HEK293 (cell line): Measurements from ENCODE around the gene DVL1.

Source experiments
- CTCF ChIA-PET: fragments of 350-600 bp; formaldehyde crosslinking; extraction: SDS; loops from one replicate; lab custom pipeline; 2021; ENCODE audit warnings: antibody characterized with exemption; lab: Yijun Ruan, JAX
- POLR2A ChIA-PET: fragments of 300-600 bp; formaldehyde crosslinking; extraction: SDS; loops from one replicate; lab custom pipeline; 2020; ENCODE audit warnings: antibody characterized with exemption, inconsistent platforms; lab: Yijun Ruan, JAX
- H3K27ac ChIP-seq: fragments of 200-500 bp; sonication (Bioruptor generic); 2 replicates; pipeline ENCODE4 v1.5.1; 2014; ENCODE audit warnings: low read depth, low read length, control low read depth, inconsistent platforms; ENCODE audit errors: extremely low read depth
- H3K36me3 ChIP-seq, 2 experiments: fragments of 200-500 bp in 1 of 2; sonication (Bioruptor generic) in 1 of 2; 1 replicate in 1 of 2; 2 replicates in 1 of 2; pipeline ENCODE4 v1.5.1; 2014 to 2017; ENCODE audit warnings: inconsistent platforms in 2 of 2, low read length in 2 of 2; ENCODE audit not compliant: control insufficient read depth in 2 of 2, insufficient read depth in 1 of 2
- H3K4me1 ChIP-seq: fragments of 200-500 bp; sonication (Bioruptor generic); 2 replicates; pipeline ENCODE4 v1.5.1; 2014; ENCODE audit warnings: mild to moderate bottlenecking, low read length, inconsistent platforms; ENCODE audit not compliant: control insufficient read depth, insufficient read depth
- H3K4me3 ChIP-seq: 2 replicates; pipeline ENCODE4 v1.5.1; 2011; ENCODE audit warnings: low read depth, mild to moderate bottlenecking, control low read depth, low read length, moderate library complexity
- H3K9me3 ChIP-seq: fragments of 200-500 bp; sonication (Bioruptor generic); 2 replicates; pipeline ENCODE4 v1.5.1; 2014; ENCODE audit warnings: low read depth, low read length, inconsistent platforms; ENCODE audit not compliant: control insufficient read depth, insufficient read depth
- GFI1B ChIP-seq: fragments of 450-650 bp; formaldehyde crosslinking; IDR thresholded peaks from 2 replicates; pipeline ENCODE4 v1.5.1; 2016; ENCODE audit warnings: missing biosample characterization, missing genetic modification characterization
- GLIS1 ChIP-seq: fragments of 450-650 bp; formaldehyde crosslinking; IDR thresholded peaks from 2 replicates; pipeline ENCODE4 v1.5.1; 2016; ENCODE audit warnings: missing biosample characterization, missing genetic modification characterization
- GLIS2 ChIP-seq: fragments of 450-650 bp; formaldehyde crosslinking; IDR thresholded peaks from 2 replicates; pipeline ENCODE4 v1.5.1; 2016; ENCODE audit warnings: missing biosample characterization, missing genetic modification characterization
- KLF7 ChIP-seq: fragments of 450-650 bp; formaldehyde crosslinking; IDR thresholded peaks from 2 replicates; pipeline ENCODE4 v1.5.1; 2016; ENCODE audit warnings: missing biosample characterization, missing genetic modification characterization, borderline replicate concordance
- MYNN ChIP-seq: fragments of 450-650 bp; formaldehyde crosslinking; IDR thresholded peaks from 2 replicates; pipeline ENCODE4 v1.5.1; 2016; ENCODE audit warnings: missing biosample characterization, missing genetic modification characterization, borderline replicate concordance
- SP2 ChIP-seq: fragments of 450-650 bp; formaldehyde crosslinking; IDR thresholded peaks from 2 replicates; pipeline ENCODE4 v1.5.1; 2016; ENCODE audit warnings: missing biosample characterization, missing genetic modification characterization
- TRIM28 ChIP-seq: IDR thresholded peaks from 2 replicates; pipeline ENCODE4 v1.6.1; 2011; ENCODE audit warnings: low read length, control low read depth, borderline replicate concordance
- YY1 ChIP-seq: fragments of 450-650 bp; formaldehyde crosslinking; IDR thresholded peaks from 2 replicates; pipeline ENCODE4 v1.5.1; 2018; ENCODE audit warnings: missing biosample characterization, missing genetic modification characterization
- ZBTB8A ChIP-seq: fragments of 450-650 bp; formaldehyde crosslinking; IDR thresholded peaks from 2 replicates; pipeline ENCODE4 v1.5.1; 2016; ENCODE audit warnings: missing biosample characterization, missing genetic modification characterization
- ZEB2 ChIP-seq: fragments of 450-650 bp; formaldehyde crosslinking; IDR thresholded peaks from 2 replicates; pipeline ENCODE4 v1.5.1; 2016; ENCODE audit warnings: missing biosample characterization, missing genetic modification characterization
- ZFP37 ChIP-seq: fragments of 450-650 bp; formaldehyde crosslinking; IDR thresholded peaks from 2 replicates; pipeline ENCODE4 v1.5.1; 2016; ENCODE audit warnings: missing biosample characterization, missing genetic modification characterization
- ZNF510 ChIP-seq: fragments of 450-650 bp; formaldehyde crosslinking; IDR thresholded peaks from 2 replicates; pipeline ENCODE4 v1.5.1; 2018; ENCODE audit warnings: mild to moderate bottlenecking, missing genetic modification characterization, missing biosample characterization; ENCODE audit not compliant: insufficient replicate concordance
- ZNF544 ChIP-seq: fragments of 450-650 bp; formaldehyde crosslinking; IDR thresholded peaks from 2 replicates; pipeline ENCODE4 v1.5.0; 2017; ENCODE audit warnings: missing biosample characterization, missing genetic modification characterization
- ZNF623 ChIP-seq: fragments of 450-650 bp; formaldehyde crosslinking; IDR thresholded peaks from 2 replicates; pipeline ENCODE4 v1.5.1; 2016; ENCODE audit warnings: missing biosample characterization, missing genetic modification characterization
- ZNF624 ChIP-seq: fragments of 450-650 bp; formaldehyde crosslinking; IDR thresholded peaks from 2 replicates; pipeline ENCODE4 v1.5.1; 2017; ENCODE audit warnings: missing biosample characterization, missing genetic modification characterization
- ZNF629 ChIP-seq: fragments of 450-650 bp; formaldehyde crosslinking; IDR thresholded peaks from 2 replicates; pipeline ENCODE4 v1.5.1; 2017; ENCODE audit warnings: missing biosample characterization, missing genetic modification characterization
- ZNF791 ChIP-seq: fragments of 450-650 bp; formaldehyde crosslinking; IDR thresholded peaks from 2 replicates; pipeline ENCODE4 v1.5.1; 2016; ENCODE audit warnings: missing biosample characterization, missing genetic modification characterization
- TF ChIP-seq, protein P1 (sequence below): fragments of 450-650 bp; formaldehyde crosslinking; IDR thresholded peaks from 2 replicates; pipeline ENCODE4; 2016; ENCODE audit warnings: missing biosample characterization, missing genetic modification characterization
- TF ChIP-seq, protein P2 (sequence below): fragments of 450-650 bp; formaldehyde crosslinking; IDR thresholded peaks from 2 replicates; pipeline ENCODE4 v1.5.1; 2016; ENCODE audit warnings: missing biosample characterization, missing genetic modification characterization
- TF ChIP-seq, protein P3 (sequence below): fragments of 450-650 bp; formaldehyde crosslinking; IDR thresholded peaks from 2 replicates; pipeline ENCODE4 v1.5.1; 2017; ENCODE audit warnings: missing biosample characterization, missing genetic modification characterization
- TF ChIP-seq, protein P4 (sequence below): fragments of 450-650 bp; formaldehyde crosslinking; optimal IDR thresholded peaks from 2 replicates; pipeline ENCODE3; 2016; ENCODE audit warnings: missing biosample characterization, mild to moderate bottlenecking, missing genetic modification characterization
- TF ChIP-seq, protein P5 (sequence below): fragments of 450-650 bp; formaldehyde crosslinking; IDR thresholded peaks from 2 replicates; pipeline ENCODE4 v1.5.1; 2016; ENCODE audit warnings: missing biosample characterization, missing genetic modification characterization
- TF ChIP-seq, protein P6 (sequence below): fragments of 450-650 bp; formaldehyde crosslinking; IDR thresholded peaks from 2 replicates; pipeline ENCODE4 v1.5.1; 2017; ENCODE audit warnings: missing biosample characterization, missing genetic modification characterization
- TF ChIP-seq, protein P7 (sequence below): fragments of 450-650 bp; formaldehyde crosslinking; IDR thresholded peaks from 2 replicates; pipeline ENCODE4 v1.5.1; 2016; ENCODE audit warnings: missing biosample characterization, missing genetic modification characterization

DVL1 gene

DNA sequence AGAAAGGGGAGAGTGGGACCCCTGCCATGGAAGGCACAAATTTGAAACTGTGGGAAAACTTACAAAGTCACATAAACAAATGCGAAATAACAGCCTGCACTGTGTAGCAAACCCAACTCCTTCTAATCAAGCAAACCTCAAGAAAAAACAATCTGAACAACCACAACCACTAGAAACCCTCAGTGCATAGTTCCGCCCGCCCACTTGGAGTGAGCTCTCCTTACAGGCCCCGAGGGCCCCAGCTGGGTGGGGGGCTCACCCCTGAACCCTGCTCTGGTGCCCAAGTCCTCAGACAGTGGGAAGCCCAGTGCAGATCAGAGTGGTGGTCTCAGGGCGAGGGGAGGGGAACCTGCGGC, 10.1 kb upstream of the DVL1 start:
- H3K36me3 ChIP-seq, result no peaks in the 10 kb centered on the region
- no peaks in the 10 kb centered on the region for H3K9me3 ChIP-seq
- CTCF ChIA-PET, result interaction anchor here (0.5 kb wide), 1 partner anchor 8 kb away, joined by 3 read pairs; no protein-coding TSS in a partner anchor
- H3K4me3 ChIP-seq, result no peak overlapping the region
- POLR2A ChIA-PET, result no interaction called here
- no peak overlapping the region for H3K27ac ChIP-seq
- no peaks in the 10 kb centered on the region; the same call in 1 of the 2 replicates for H3K4me1 ChIP-seq
- TF ChIP-seq KLF7 (tag by site-specific recombination) (no peak), TRIM28 (no peak), GLIS1 (tag by site-specific recombination) (no peak), ZNF629 (no peak), ZBTB8A (tag by site-specific recombination) (no peak), YY1 (tag by site-specific recombination) (no peak), MYNN (tag by site-specific recombination) (no peak), ZNF624 (tag by site-specific recombination) (no peak), ZFP37 (tag by site-specific recombination) (no peak), ZNF791 (tag by site-specific recombination) (no peak), ZNF510 (no peak), ZNF544 (tag by site-specific recombination) (no peak), ZNF623 (tag by site-specific recombination) (no peak), GFI1B (tag by site-specific recombination) (no peak), ZEB2 (no peak)
- TF ChIP-seq, protein P1, sequence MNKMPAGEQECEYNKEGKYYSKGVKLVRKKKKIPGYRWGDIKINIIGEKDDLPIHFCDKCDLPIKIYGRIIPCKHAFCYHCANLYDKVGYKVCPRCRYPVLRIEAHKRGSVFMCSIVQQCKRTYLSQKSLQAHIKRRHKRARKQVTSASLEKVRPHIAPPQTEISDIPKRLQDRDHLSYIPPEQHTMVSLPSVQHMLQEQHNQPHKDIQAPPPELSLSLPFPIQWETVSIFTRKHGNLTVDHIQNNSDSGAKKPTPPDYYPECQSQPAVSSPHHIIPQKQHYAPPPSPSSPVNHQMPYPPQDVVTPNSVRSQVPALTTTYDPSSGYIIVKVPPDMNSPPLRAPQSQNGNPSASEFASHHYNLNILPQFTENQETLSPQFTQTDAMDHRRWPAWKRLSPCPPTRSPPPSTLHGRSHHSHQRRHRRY (tag by site-specific recombination), result no peak
- TF ChIP-seq, protein P2, sequence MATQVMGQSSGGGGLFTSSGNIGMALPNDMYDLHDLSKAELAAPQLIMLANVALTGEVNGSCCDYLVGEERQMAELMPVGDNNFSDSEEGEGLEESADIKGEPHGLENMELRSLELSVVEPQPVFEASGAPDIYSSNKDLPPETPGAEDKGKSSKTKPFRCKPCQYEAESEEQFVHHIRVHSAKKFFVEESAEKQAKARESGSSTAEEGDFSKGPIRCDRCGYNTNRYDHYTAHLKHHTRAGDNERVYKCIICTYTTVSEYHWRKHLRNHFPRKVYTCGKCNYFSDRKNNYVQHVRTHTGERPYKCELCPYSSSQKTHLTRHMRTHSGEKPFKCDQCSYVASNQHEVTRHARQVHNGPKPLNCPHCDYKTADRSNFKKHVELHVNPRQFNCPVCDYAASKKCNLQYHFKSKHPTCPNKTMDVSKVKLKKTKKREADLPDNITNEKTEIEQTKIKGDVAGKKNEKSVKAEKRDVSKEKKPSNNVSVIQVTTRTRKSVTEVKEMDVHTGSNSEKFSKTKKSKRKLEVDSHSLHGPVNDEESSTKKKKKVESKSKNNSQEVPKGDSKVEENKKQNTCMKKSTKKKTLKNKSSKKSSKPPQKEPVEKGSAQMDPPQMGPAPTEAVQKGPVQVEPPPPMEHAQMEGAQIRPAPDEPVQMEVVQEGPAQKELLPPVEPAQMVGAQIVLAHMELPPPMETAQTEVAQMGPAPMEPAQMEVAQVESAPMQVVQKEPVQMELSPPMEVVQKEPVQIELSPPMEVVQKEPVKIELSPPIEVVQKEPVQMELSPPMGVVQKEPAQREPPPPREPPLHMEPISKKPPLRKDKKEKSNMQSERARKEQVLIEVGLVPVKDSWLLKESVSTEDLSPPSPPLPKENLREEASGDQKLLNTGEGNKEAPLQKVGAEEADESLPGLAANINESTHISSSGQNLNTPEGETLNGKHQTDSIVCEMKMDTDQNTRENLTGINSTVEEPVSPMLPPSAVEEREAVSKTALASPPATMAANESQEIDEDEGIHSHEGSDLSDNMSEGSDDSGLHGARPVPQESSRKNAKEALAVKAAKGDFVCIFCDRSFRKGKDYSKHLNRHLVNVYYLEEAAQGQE, result no peak
- TF ChIP-seq, protein P3, sequence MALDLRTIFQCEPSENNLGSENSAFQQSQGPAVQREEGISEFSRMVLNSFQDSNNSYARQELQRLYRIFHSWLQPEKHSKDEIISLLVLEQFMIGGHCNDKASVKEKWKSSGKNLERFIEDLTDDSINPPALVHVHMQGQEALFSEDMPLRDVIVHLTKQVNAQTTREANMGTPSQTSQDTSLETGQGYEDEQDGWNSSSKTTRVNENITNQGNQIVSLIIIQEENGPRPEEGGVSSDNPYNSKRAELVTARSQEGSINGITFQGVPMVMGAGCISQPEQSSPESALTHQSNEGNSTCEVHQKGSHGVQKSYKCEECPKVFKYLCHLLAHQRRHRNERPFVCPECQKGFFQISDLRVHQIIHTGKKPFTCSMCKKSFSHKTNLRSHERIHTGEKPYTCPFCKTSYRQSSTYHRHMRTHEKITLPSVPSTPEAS (tag by site-specific recombination), result no peak
- TF ChIP-seq, protein P4, sequence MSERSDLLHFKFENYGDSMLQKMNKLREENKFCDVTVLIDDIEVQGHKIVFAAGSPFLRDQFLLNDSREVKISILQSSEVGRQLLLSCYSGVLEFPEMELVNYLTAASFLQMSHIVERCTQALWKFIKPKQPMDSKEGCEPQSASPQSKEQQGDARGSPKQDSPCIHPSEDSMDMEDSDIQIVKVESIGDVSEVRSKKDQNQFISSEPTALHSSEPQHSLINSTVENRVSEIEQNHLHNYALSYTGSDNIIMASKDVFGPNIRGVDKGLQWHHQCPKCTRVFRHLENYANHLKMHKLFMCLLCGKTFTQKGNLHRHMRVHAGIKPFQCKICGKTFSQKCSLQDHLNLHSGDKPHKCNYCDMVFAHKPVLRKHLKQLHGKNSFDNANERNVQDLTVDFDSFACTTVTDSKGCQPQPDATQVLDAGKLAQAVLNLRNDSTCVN (tag by site-specific recombination), result no peak

DNA sequence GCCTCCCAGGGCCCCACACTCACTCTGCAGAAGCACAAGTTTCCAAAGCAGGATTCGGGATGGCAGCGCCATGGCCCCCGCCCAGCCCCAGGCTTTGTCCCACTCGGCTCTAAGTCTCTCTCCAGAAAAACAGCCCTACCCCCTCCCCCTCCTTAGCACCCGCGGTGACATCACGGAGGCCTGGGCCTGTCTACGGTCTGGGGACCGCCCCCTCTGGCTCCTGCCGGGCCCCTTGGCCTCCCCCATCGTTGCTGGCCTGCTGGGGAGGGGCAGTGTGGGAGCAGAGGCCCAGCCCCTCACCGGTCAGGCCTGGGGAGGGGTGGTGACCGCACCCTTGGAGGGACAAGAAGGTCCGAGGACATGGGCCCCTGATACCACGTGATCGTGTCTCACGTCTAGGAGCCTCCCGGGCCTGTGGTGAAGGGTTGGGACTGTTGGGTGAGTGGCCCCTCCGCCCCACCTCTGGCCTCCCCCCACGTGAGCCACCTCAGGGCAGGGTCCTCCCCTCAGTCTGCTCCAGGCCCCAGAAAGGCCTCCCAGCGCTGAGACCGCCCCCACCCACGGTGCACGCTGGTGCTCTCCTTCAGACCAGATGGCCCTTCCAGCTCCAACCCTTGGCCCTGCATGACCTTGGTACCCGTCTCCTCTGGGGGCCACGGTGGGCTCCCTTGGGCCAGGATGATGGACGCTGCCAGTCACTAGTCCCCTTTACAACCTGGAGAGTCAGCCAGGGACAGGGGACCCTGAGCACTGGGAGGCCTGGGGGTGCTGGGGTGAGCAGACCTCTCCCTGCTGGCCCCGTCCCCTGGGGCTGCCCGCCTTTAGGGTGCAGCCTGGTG, 9.4 kb upstream of the DVL1 start, which contains the start of gene MXRA8:
TSS of gene MXRA8 (minus strand) at position 123 of the 839 bp plus-strand sequence. CDS start at position 72, 51 bp downstream.
- H3K27ac ChIP-seq, result no peak within 1 kb of the TSS
- no peaks in the 10 kb centered on the region for H3K36me3 ChIP-seq
- ChIA-PET CTCF (no interaction called here), POLR2A (no interaction called here)
- H3K4me1 ChIP-seq, result peaks cover 4% of the 10 kb centered on the region; the same call in 1 of the 2 replicates
- no peak within 1 kb of the TSS for H3K4me3 ChIP-seq
- no peaks in the 10 kb centered on the region for H3K9me3 ChIP-seq
- TF ChIP-seq SP2 (tag by site-specific recombination) (peak; percentile 33; the same call in 1 of the 2 replicates), GLIS2 (tag by site-specific recombination) (peak; percentile 59)
- TF ChIP-seq, protein P5, sequence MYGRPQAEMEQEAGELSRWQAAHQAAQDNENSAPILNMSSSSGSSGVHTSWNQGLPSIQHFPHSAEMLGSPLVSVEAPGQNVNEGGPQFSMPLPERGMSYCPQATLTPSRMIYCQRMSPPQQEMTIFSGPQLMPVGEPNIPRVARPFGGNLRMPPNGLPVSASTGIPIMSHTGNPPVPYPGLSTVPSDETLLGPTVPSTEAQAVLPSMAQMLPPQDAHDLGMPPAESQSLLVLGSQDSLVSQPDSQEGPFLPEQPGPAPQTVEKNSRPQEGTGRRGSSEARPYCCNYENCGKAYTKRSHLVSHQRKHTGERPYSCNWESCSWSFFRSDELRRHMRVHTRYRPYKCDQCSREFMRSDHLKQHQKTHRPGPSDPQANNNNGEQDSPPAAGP, result peak; percentile 34; the same call in 1 of the 2 replicates
- TF ChIP-seq, protein P6, sequence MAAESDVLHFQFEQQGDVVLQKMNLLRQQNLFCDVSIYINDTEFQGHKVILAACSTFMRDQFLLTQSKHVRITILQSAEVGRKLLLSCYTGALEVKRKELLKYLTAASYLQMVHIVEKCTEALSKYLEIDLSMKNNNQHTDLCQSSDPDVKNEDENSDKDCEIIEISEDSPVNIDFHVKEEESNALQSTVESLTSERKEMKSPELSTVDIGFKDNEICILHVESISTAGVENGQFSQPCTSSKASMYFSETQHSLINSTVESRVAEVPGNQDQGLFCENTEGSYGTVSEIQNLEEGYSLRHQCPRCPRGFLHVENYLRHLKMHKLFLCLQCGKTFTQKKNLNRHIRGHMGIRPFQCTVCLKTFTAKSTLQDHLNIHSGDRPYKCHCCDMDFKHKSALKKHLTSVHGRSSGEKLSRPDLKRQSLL (tag by site-specific recombination), result peak; percentile 48; the same call in 1 of the 2 replicates
- TF ChIP-seq, protein P7, sequence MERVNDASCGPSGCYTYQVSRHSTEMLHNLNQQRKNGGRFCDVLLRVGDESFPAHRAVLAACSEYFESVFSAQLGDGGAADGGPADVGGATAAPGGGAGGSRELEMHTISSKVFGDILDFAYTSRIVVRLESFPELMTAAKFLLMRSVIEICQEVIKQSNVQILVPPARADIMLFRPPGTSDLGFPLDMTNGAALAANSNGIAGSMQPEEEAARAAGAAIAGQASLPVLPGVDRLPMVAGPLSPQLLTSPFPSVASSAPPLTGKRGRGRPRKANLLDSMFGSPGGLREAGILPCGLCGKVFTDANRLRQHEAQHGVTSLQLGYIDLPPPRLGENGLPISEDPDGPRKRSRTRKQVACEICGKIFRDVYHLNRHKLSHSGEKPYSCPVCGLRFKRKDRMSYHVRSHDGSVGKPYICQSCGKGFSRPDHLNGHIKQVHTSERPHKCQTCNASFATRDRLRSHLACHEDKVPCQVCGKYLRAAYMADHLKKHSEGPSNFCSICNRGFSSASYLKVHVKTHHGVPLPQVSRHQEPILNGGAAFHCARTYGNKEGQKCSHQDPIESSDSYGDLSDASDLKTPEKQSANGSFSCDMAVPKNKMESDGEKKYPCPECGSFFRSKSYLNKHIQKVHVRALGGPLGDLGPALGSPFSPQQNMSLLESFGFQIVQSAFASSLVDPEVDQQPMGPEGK (tag by site-specific recombination), result 0 out of 2 replicates have a peak, but pooled peaks have one; percentile 57
